HEK293T (cell line): ENCODE results near the gene PIAS1.

Source experiments
- FOXM1 ChIP-seq: fragments of 450-650 bp; IDR thresholded peaks from 2 replicates; pipeline ENCODE4 v1.6.1; 2017; ENCODE audit warnings: mild to moderate bottlenecking, borderline replicate concordance
- L3MBTL2 ChIP-seq: fragments of 450-650 bp; conservative IDR thresholded peaks from 2 replicates; pipeline ENCODE4 v1.6.1; 2016; ENCODE audit warnings: mild to moderate bottlenecking
- NFRKB ChIP-seq: fragments of 450-650 bp; IDR thresholded peaks from 2 replicates; pipeline ENCODE4 v1.6.1; 2016; ENCODE audit warnings: mild to moderate bottlenecking, moderate library complexity
- PKNOX1 ChIP-seq: fragments of 450-650 bp; IDR thresholded peaks from 2 replicates; pipeline ENCODE4 v1.6.1; 2016
- SP1 ChIP-seq: fragments of 450-650 bp; IDR thresholded peaks from 2 replicates; pipeline ENCODE4 v1.6.1; 2017

GRCh38 chr15:68038246-68038645 lies 15.9 kb upstream of the PIAS1 start:
- TF ChIP-seq FOXM1 (no peak), PKNOX1 (no peak), NFRKB (no peak), L3MBTL2 (no peak), SP1 (no peak)
